Thyroid gland (tissue), 4 donors: ENCODE results near the gene CREB5. TPM values are rescaled to one million over a fixed set of nuclear protein-coding genes. Genes with fewer than 3 reads are reported as not detected.

Source experiments
- DNase-seq, 2 donors: peaks; one replicate each; pipeline ENCODE4 v3.0.0-alpha.2; 2019
- H3K27ac ChIP-seq, 3 donors: fragments of 200-600 bp; sonication (generic); 1 replicate in 2 of 3; 2 replicates in 1 of 3; pipeline ENCODE4 v1.5.1; 2016 to 2019; ENCODE audit warnings: mild to moderate bottlenecking in 1 of 3, moderate library complexity in 1 of 3
- H3K27me3 ChIP-seq: fragments of 200-600 bp; sonication (generic); one replicate; pipeline ENCODE4 v1.5.1; 2019
- H3K36me3 ChIP-seq, 2 donors: fragments of 200-600 bp; sonication (generic); one replicate each; pipeline ENCODE4 v1.5.1; 2016 to 2019
- H3K4me1 ChIP-seq, 2 donors: fragments of 200-600 bp; sonication (generic); one replicate each; pipeline ENCODE4 v1.5.1; 2017 to 2019
- H3K4me3 ChIP-seq, 3 donors: fragments of 200-600 bp; sonication (generic); replicated peaks in 1 of 3; 1 replicate in 2 of 3; 2 replicates in 1 of 3; pipeline ENCODE4 v1.5.1; 2016; ENCODE audit warnings: mild to moderate bottlenecking in 1 of 3
- H3K9me3 ChIP-seq: fragments of 200-600 bp; sonication (generic); one replicate; pipeline ENCODE4 v1.5.1; 2017
- CTCF ChIP-seq, 6 experiments: fragments of 200-600 bp in 3 of 6; fragments of 450-650 bp in 3 of 6; sonication (generic) in 3 of 6; IDR thresholded peaks; one replicate each; pipeline ENCODE4 v1.5.1; 2016 to 2019; ENCODE audit warnings: antibody characterized with exemption in 6 of 6, mild to moderate bottlenecking in 2 of 6, inconsistent platforms in 1 of 6, moderate library complexity in 1 of 6
- POLR2A ChIP-seq, 2 donors: fragments of 450-650 bp; IDR thresholded peaks; one replicate each; pipeline ENCODE4 v1.6.1; 2017; ENCODE audit warnings: antibody characterized with exemption in 2 of 2, mild to moderate bottlenecking in 2 of 2, moderate library complexity in 1 of 2
- WGBS, 2 donors: methylation state at CpG; one replicate each; pipeline ENCODE4 v1.1.5; 2017; 5-methylcytosine and 5-hydroxymethylcytosine counted together
- intact Hi-C: fragments of 100-400 bp; cut with DNase I; formaldehyde crosslinking; loops from one replicate; pipeline ENCODE4 v1.15.1; 2023
- total RNA-seq, 4 donors: library from RNA; depleted of rRNA; stranded (reverse); fragments of >200 nt; gene quantifications; one replicate each; pipeline ENCODE4 v1.2.3, GENCODE V29; 2016

CREB5 gene
- total RNA-seq, 4 donors from 2014 or later = 2.5 to 13.6 (median 6.5) TPM

GRCh38 chr7:28854750-28855074 lies 442.4 kb downstream of the CREB5 start:
- H3K4me3 ChIP-seq = no peak overlapping the region

GRCh38 chr7:28855538-28856217 lies 443.4 kb downstream of the CREB5 start:
- no peak for DNase-seq
- Histone ChIP-seq H3K27me3 (peaks cover 2% of the 10 kb centered on the region), H3K4me3 (no peak overlapping the region), H3K9me3 (no peaks in the 10 kb centered on the region), H3K27ac (no peak overlapping the region), H3K4me1 (peaks cover 0 to 6% of the 10 kb centered on the region in 2 donors), H3K36me3 (no peaks in the 10 kb centered on the region)
- intact Hi-C loops = loop anchor here (10.0 kb wide), 1 partner anchor 561 kb away; no protein-coding TSS in a partner anchor
- WGBS, 2 donors = 88 to 93% methylated on average over 4 of the region's 4 CpGs
- TF ChIP-seq CTCF (IDR thresholded peaks at IDR 0.05) = no peak
- TF ChIP-seq POLR2A (IDR thresholded peaks at IDR 0.05) = no peak

More at GRCh38 chr7:28854750-28855074, 442.4 kb downstream of the CREB5 start:
- H3K9me3 ChIP-seq = no peaks in the 10 kb centered on the region
- H3K27me3 ChIP-seq = peaks cover 2% of the 10 kb centered on the region
- H3K27ac ChIP-seq = no peak overlapping the region
- intact Hi-C loops = loop anchor here (5.0 to 10.0 kb wide), 2 partner anchors 462 to 560 kb away; no protein-coding TSS in a partner anchor
- no peaks in the 10 kb centered on the region for H3K36me3 ChIP-seq
- H3K4me1 ChIP-seq = peaks cover 0 to 6% of the 10 kb centered on the region in 2 donors
- DNase-seq = no peak
- TF ChIP-seq CTCF (IDR thresholded peaks at IDR 0.05) (no peak), POLR2A (IDR thresholded peaks at IDR 0.05) (no peak)
- WGBS, 2 donors = 94 to 100% methylated on average over 3 of the region's 3 CpGs

DNA sequence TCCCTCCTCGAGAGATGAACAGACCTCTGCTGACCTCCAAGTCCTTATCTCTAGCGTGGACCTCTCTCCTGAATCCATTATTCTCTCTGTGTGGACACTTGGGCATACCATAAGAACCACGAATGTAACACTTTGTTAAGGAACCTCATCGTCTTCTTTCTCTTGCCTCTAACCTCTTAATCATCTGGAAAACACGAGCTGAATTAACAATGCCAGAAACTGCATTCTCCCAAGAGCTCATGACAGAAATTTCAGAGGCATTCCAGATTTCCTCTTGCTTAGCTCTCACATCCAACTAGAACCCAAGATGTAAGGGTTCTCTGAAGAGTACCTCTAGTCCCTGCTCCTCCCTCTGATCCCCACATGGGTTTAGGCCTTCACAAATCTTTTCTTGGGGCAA lies 444.3 kb downstream of the CREB5 start:
- WGBS, 2 donors = 72 to 76% methylated on average over 5 of the region's 5 CpGs
- Histone ChIP-seq H3K4me3 (no peak overlapping the region), H3K4me1 (peaks cover 0 to 6% of the 10 kb centered on the region in 2 donors), H3K27me3 (peaks cover 2% of the 10 kb centered on the region), H3K9me3 (no peaks in the 10 kb centered on the region), H3K27ac (no peak overlapping the region), H3K36me3 (no peaks in the 10 kb centered on the region)
- no peak for TF ChIP-seq CTCF (IDR thresholded peaks at IDR 0.05)
- no peak for DNase-seq
- intact Hi-C loops = loop anchor here (10.0 kb wide), 1 partner anchor 562 kb away; no protein-coding TSS in a partner anchor

- WGBS, 2 donors = 45 to 67% methylated on average over 1 of the region's 1 CpG
- Histone ChIP-seq H3K27ac (no peak overlapping the region), H3K4me1 (peaks cover 0 to 6% of the 10 kb centered on the region in 2 donors), H3K27me3 (peaks cover 2% of the 10 kb centered on the region), H3K4me3 (no peak overlapping the region), H3K36me3 (no peaks in the 10 kb centered on the region), H3K9me3 (no peaks in the 10 kb centered on the region)
- intact Hi-C loops = loop anchor here (10.0 kb wide), 1 partner anchor 563 kb away; no protein-coding TSS in a partner anchor
- TF ChIP-seq POLR2A (IDR thresholded peaks at IDR 0.05) (no peak), CTCF (IDR thresholded peaks at IDR 0.05) (no peak)
- no peak for DNase-seq
These were observed 445.9 kb downstream of the CREB5 start for GRCh38 chr7:28858206-28858605.

DNA sequence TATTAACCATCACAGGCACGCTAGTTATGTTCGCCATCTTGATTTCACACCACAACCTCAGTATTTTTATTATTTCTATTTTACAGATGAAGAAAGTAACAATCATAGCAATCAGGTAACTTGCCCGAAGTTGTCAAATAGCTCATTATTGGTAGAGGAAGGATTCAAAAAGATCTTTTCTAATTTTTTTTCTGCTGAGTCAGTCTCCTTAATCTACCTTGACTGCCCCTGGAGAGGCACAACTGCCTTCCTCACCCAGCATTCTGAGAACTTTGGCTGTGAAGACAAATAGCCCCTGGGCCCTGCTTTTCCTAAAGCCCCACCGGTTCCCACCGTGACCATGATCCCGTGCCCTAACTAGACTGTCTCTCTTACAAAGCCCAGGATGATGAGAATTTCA lies 446.6 kb downstream of the CREB5 start:
- Histone ChIP-seq H3K27me3 (peaks cover 2% of the 10 kb centered on the region), H3K4me3 (no peak overlapping the region), H3K36me3 (no peaks in the 10 kb centered on the region), H3K27ac (no peak overlapping the region), H3K9me3 (no peaks in the 10 kb centered on the region), H3K4me1 (peaks cover 0 to 1% of the 10 kb centered on the region in 2 donors)
- 82 to 86% methylated on average over 6 of the region's 6 CpGs for WGBS, 2 donors
- DNase-seq = no peak
- no peak for TF ChIP-seq CTCF (IDR thresholded peaks at IDR 0.05)
- TF ChIP-seq POLR2A (IDR thresholded peaks at IDR 0.05) = no peak
- intact Hi-C loops = loop anchor here (10.0 kb wide), 1 partner anchor 564 kb away; no protein-coding TSS in a partner anchor
